ENCODE measurements around the gene PPIF.
A peak's percentile ranks its signal among the peaks of the same experiment; 100 is the strongest.

Gene PPIF

DNA sequence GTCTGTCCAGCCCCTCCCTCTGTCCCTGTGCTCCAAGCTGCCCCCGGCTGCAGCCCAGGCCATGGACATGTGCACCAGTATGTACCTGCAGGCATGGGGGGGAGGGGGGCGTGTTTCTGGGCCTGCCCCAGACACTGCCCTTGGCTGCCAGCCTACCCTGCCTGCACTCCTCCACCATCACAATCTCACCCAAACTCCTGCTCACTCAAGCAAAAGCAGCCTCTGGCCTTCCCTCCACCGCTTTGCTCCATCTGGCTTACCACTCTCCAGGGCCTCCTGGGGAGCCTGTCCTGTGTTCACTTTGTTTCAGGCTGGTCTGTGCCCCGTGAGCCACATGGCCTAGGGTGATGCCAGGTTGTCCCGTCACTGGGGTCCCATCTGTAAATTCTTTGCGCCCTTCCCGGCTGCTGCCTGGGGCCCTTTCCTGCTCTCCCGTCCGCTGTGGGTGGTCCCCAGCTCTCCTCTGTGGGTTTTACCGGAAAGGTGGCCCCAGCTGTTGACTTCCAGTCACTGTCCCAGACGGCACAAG, 33.3 kb upstream of the PPIF start:
- no peak for ATAC-seq

DNA sequence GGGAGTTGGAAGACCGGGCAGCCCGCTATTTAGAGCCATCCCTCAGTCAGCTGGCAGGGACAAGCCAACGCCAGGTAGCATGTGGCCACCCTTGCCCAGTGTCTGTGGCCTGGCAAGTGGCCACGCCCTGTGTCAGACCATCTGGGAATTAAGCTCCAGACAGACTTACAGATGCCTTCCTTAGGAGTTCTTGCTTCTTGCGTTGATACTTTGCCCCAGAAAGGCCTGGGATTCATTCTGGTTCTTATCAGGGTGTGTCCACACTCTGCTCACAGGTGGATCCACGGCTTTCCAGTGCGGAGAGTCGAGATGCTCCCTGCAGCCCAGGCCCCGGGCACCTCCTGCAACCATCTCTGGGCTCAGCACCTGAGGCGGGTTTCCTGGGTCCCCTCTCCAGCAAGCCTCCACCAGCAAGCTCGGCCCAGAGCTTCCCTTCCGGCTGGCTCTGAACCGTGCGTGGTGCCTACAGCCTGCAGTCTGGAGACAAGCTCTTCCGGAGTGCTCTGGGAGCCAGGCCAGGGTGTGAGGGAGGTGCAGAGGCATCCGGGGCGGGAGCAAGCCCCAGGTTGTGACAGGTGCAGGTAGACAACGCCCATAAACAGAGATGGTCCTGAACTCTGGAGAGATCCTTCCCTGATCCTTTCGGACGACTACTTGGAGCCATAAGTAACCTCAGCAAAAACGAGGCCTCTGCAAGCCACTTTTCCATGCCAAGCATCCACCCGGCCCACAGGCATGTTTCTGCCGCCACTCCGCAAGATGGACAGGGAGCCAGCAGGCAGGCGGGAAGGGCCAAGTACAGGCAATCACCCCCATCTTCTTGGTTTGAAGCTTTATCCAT, 32.3 kb upstream of the PPIF start:
- ATAC-seq = no peak

DNA sequence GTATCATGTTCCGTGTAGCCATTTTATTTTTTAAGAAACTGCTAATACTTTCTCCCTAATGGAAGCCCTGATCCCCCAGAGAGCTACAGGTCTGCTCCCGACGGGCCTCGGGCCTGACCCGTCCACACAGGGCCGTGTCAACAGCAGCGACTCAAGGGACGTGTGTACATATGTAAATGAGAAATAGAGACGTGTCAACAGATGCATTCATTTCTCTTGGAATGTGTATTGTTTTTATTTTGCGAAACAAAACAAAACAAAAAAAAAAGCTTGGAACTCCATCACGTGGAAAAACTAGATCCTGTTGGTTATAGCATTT, 31.7 kb upstream of the PPIF start:
- ATAC-seq = no peak

DNA sequence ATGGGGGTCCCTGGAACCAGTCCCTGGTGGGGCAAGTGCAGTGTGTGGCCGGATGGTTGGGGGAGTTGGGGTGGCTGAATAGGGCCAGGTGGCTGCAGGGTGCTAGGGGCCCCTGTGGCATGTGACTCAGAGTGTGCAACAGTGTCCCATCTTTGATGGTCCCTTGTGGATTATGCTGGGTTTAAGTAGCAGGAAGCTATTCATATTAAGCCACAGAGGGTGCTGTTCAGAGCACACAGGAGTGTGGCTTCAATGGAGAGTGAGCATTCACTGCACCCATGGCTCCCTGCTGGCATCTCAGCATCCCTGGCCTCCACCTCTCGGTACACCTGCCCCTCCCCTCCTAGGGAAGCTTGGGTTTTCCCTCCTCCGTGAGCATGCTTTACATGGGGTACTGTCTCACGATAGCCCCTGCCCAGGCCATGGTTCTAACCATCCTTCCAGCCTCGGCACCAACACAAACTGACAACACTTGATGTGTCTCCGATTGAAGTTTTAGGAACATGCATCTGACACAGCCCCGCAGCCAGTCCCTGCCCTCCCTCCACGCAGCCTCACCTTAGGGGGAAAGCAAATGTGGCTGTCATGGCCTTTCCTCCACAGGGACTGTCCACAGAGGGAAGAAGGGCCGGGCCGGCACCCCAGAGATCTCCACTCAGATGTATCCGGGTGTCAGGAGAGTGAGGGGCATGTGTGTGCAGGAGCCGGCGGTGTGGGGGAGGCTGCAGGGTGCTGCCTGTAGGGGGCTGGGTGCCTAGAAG, 30.4 kb upstream of the PPIF start:
- peak; percentile 27 to 35 for ATAC-seq

DNA sequence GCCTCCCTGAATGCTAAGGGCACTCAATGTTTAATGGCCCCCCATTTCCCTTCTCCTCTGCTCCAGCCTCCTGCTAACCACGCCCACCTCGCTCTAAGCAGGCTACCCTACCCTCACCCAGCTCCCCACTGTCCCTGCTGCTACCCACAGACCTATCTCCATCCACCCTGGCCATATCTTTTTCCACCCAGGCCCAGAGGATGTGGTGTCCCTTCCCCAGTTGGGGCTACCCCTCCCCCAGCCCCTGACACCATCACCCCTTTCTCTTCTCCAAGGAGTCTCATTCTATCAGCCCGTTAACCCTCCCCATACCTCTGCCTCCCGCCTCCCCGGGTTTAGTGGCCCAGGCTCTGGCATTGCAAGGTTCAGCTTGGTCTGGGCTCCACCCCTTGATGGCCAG, 28.9 kb upstream of the PPIF start:
- no peak for ATAC-seq

DNA sequence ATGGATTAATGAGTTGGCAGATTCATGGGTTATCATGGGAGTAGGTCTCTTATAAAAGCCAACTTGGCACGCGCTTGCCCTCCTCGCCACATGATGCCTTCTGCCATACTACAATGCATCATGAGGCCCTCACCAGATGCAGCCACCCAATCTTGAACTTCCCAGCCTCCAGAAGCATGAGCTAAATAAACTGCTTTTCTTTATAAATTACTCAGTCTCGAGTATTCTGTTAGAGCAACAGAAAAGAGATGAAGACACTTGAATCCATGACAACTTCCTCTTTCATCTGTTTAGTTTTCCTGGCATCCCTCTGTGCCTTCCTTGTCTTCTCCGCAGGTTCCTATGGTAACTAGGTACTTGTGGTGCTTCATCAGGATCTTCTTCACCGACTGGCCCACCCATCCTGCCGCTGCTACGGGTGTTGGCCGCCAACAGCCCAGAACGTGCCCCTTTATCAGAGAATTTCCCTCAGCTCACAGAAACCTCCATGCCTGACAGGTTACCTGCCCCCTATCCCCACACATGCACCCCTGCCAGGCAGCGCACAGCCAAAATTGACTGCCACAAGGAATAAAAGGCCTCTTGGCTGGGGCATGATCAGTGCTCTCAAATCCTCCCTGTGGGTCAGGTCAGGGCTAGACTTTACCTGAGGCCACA, 28.0 kb upstream of the PPIF start:
- ATAC-seq = no peak

DNA sequence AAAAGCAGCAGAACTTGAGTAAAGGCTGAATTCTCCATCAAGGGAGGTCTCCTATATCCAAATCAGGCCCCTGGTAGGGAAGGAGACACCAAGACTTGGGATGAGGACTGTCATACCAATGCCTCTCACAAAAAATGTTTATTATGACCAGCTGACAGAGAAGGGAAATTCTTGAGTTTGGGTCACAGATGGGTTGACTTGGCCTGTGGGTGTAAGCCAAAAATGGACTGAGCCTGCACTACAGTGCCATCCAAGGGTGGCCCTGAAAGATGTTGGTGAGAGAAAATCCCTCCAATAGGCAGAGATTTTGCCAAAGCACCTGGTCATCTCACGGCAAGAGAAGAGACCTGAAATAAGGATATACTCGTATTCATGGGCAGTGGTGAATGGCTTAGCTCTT, 27.0 kb upstream of the PPIF start:
- no peak for ATAC-seq

DNA sequence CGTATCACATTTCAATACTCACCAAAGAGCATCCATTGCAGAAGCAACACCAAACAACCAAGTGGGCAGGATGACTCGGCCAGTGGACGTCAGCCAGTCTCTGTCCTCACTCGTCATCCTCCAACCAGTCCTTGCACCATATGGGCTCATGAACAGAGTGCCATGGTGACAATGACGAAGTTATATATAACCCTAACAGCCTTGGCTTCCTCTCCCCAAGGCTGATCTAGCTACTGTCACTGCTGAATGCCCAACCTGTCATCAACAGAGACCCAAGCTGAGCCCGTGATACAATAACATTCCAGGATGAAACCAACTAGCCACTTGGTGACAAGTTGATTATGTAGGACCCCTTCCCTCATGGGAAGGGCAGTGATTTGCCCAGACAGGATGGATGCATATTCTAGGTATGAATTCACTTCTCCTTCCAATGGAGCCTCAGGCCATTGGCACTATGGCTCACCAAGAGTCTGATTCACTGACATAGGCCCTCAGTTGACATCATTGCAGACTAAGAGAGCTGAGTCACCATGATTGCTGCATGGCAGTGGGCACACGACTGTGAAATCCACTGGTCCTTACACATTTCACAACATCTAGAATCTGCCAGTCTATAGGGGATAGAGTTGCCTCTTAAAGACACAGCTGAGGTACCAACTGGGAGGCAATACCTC, 26.3 kb upstream of the PPIF start:
- ATAC-seq = peak; percentile 78 to 80

DNA sequence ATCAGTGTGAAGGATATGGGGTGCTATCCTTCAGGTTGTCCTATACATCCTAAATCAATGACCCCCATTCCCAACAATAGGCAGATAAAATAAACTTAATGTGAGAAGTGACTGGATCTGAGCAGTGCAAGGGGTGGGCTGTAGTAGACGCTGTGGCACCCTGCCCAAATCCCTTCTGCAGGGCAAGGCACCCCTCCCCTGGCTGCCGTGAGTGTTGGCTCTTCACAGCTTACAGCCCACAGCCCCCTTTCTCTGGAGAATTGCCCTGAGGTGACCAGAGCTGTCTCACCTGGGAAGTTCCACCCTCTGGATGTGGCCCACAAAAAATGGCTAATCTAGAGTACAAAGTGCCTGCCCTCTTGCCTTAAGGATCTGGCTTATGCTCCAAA, 25.8 kb upstream of the PPIF start:
- ATAC-seq = no peak

DNA sequence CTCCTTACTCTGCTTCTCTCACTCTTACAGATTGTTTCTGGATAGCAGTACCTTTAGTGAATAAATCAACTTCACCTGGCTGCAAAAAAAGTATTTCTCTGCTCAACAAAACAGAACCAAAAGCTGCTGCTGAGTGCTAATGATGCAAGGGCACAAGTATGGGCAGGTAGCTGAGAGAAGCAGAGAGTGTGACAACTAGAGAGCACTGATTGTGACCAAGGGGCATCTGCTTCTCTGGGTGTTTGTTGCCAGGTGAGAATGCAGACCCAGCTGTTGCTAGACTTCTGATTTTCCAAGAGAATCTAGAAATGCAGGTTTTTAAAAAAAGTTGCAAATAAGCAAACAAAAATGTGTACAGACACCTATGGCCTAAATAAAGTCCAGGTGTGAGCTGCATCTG, 25.3 kb upstream of the PPIF start:
- ATAC-seq = no peak

DNA sequence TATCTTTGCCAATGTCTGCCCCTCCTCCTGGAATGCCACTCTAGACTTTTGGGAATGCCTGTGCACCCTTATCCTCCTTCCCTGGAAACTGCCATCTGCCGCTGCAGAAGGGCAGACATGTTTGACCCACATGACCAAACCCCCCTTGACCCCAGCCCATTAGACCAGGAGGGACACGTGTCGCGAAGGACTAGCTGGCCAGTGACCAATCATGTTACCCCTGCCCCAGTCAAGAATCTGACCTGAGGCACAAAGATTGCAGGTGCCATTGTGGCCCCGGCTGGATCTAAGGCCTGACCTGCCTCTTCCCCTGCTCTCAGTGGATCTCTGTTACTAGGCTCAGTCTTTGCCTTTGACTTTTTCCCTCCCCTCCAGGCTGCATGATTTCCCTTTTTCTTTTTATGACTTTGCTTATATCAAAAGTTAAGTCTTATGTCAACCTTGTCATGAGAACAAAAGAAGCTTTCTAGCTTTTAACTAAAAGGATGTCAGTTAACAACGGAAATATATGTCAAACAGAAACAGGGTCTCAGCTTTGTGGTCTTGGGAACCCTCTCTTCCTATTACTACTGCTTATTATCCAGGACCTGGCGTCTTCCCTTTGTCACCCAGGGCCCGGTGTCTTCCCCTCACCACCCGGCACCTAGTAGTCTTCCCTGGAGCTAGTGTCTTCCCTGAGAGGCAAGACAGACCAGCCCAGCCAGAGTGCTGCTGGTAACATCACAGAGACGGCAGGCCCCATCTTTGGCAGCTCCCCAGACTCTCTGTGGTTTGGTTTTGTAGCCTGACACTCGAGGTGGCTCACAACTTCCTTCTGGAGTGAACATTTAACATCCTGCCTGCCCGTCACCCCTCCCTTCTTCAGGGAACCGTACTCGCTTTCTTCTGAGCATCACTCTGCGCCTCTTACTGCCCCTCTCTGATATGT, 24.4 kb upstream of the PPIF start:
- peak; percentile 46 to 65 for ATAC-seq

DNA sequence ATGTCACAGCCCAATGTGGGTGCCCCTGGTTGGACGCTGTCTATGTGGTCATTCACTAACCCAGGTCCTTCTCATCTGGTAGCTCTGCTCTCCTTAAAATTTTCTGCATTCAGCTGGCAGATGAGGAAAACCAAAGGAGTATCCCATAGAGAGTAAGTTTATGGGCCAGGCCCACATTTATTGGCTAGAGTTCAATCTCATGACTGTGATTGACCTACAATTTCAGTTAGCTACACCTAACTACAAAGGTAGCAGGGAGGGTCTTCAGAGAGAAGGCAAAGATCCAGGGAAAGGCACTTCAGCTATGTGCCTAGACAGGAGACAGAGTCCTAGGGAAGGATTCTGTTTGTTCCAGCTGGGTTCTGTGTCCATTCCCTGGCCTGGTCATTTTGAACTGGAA, 23.7 kb upstream of the PPIF start:
- no peak for ATAC-seq

DNA sequence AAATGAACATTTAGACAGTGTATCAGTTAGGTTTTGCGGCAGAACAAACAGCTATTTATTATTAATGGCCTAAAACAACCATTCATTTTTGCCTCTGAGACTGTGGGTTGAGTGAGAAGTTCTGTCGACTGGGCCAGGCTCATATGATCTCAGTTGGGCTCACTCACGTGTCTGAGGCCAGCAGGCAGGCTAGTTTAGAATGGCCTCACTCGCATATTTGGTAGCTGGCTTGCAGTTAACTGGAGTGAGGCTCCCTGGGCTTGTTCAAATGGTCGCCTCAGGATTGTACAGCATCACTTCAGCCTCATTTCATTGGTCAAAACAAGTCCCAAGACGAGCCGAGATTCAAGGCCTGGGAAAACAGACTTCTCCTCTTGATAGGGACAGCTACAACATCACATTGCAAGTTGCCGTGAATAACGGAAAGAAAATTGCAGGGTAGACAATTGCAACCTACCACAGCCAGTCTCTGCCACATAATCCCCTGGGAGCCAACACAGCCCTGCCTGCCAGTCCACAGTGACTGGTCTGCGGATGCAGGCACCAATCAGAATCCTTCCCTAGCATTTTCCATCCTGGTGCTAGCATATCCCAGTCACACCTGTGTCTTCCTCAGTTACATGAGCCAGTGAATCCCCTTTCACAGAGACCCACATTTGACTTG, 23.1 kb upstream of the PPIF start:
- ATAC-seq = no peak

DNA sequence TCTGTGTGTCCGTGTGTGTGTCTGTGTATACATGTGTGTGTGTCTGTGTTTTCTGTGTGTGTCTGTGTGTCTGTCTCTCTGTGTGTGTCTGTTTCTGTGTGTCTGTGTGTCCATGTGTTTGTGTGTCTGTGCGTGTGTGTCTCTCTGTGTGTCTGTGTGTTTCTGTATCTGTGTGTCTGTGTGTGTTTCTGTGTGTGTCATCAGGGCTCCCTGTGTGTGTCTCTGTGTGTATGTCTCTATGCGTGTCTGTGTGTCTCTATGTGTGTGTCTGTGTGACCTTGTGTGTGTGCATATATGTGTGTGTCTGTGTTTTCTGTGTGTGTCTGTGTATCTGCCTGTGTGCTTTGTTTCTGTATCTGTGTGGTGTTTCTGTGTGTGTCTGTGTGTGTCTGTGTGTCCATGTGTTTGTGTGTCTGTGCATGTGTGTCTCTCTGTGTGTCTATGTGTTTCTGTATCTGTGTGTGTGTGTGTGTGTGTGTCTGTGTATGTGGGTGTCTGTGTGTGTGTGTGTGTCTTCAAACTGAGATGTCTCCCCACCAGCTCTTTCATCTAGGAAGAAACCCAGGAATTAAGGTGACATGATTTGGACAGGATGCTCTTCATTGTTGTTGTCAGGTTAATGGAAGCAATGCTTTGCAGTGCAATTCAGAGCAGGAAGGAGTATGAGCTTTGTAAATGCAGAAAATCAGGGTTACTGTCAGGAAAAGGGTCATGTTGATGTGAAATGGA, 20.7 kb upstream of the PPIF start:
- ATAC-seq = no peak

DNA sequence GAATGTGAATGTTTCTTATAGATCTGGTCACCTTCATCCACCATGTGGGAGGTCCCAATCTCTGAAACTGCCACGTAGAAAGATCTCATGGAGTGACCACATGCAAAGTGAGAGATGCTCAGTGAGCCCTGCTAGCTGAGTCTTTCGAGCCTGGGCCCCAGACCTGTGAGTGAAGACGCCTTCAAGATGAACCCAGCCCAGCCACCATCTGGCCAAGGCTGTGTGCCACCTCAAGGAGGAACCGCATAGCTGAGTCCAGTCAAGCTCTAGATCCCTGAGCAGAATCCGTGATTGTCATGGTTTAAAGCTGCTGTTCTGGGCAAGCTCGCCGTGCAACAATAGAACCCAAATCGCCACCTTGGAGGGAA, 20.2 kb upstream of the PPIF start:
- no peak for ATAC-seq

DNA sequence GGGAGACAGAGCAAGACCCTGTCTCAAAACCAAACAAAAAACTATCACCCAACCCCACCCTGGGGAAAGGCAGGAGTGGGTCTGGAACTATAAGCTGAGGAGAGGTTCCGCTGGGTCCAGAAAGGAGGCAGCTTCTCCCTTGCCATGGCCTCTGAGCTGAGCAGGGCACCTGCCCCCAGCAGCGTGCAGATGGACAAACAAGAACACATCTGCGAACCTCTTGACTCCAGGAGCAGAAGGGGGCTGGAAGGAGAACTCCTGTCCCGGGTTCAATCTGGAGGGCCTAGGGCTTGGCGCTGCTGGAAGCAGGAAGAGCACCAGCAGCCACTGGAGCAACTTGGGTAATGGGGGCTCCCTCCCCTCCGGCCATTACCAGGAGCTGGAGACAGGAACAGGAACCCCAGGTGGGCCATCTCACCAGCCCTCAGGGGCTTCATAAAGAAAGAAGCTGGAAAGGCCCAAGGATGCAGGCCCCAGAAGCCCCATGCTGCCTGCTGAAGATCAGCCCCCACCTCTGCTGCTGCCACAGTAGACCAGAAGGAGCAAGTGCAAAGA, 19.0 kb upstream of the PPIF start:
- no peak for ATAC-seq

DNA sequence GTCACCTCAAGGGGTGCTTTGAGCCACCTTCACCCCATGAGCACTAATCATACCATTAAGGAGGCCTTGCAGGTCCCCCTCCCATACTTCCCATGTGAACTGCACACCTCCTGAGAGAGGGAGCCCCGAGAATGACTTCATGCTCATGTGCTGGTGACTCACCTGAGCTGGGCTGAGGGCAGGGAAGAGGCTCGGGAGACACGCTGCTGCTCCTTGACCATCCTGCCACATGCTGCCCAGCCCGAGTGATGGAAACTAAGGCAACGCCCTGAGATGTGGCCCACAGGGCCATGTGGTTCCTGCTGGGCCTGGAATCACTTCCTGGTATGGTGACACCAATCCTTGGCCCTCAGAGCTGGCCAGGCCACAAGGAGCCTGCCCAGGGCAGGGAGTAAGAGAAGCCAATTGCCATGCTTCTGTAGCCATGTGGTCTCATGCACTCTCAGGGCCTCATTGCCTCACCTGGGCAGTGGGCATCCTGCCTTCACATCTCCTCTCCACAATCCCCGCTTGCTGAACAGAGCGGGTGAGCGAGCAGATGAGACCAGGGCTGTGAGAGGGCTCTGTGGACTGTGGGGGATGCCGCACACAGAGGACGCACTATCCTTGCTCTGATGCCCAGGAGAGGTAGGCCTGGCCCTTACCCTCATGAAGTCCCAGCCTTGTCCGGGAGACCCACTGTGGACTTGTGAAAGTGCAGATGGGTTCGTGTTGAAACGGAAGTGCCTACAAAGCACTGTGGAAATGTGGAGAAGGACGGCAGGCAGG, 18.3 kb upstream of the PPIF start:
- no peak for ATAC-seq

DNA sequence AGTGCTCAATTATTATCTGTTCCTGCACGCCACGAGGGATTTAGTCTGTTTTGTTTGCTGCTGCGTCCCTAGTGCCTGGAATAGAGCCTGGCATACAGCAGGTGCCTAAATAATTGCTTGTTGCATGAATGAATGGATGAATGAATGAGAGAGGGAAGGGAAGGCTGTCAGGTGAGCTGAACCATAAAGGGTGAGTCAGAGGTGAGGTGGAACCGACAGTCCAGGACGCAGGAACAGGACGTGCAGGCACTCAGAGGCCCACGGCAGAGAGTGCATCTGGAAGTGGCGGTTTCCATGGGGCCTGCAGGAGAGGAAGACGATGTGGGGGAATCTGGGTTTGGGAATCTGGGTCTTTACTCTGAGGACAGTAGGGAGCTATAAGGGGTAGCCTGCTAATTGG, 17.7 kb upstream of the PPIF start:
- no peak for ATAC-seq

DNA sequence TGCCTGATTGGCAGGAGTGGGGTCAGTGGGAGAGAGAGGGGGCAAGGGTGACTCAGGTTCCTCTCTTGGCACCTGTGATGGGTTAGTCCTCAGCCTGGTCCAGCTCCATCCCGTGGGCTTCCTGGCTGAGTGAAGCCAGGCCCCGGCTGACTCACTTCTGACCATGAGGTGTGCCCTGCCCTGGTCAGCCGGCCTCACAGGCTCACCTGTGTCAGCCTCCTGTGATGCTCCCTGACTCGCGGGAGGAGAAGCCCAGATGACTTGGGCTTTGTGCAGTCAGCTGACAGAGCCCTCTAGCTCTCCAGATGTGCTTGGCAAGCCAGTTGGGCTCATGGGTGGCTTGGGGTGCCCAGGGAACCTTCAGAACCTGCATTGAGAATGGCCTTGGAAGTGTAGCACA, 16.0 kb upstream of the PPIF start:
- ATAC-seq = peak in 1 of 2 donors; percentile 14

DNA sequence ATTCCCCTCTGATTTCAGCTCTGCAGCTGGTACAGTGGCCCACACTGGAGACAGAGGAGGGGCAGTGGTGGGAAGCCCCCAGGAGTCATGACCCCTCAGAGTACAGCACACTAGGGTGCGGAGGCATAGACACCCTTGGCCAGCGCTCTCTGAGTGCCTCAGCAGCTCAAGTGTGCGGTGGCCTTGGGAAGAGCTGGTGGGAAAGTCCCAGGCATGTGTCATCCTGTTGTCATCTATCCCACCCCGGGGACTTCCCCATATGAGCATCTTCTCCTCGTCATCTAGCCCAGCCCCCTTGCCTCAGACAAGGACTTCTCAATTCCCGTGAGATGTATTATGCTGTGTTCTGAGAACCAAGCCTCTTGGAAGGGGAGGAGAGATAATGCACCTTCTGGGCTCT, 15.6 kb upstream of the PPIF start:
- peak; percentile 97 to 98 for ATAC-seq
